ENCODE results near the gene JOSD1.
A peak's percentile ranks its signal among the peaks of the same experiment; 100 is the strongest.
"Not testable (repeated sequence)": the region's sequence is repeated elsewhere in the genome, so short reads cannot be mapped to it uniquely, and the experiment has no call there.

Gene JOSD1

DNA sequence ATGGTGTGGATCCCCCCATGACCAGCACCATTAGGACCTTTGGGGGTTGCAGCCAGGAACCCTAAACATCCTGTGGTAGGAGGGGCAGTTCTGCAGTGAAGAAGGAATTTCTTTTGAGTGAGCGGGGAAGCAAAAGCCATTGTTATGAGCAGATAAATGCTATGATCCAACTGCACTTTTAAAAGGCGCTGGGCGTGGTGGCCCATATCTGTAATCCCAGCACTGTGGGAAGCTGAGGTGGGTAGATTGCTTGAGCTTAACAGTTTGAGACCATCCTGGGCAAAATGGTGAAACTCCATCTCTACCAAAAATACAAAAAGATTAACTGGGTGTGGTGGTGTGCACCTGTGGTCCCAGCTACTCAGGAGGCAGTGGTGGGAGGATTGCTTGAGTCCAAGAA lies 24.9 kb downstream of the JOSD1 start:
- DNase-seq = no peak

- no peak for DNase-seq
Measured at GRCh38 chr22:38674888-38675287, 25.9 kb downstream of the JOSD1 start.

GRCh38 chr22:38657045-38657909 lies 43.5 kb downstream of the JOSD1 start:
- DNase-seq = peak in 1 of 2 donors; percentile 10

DNA sequence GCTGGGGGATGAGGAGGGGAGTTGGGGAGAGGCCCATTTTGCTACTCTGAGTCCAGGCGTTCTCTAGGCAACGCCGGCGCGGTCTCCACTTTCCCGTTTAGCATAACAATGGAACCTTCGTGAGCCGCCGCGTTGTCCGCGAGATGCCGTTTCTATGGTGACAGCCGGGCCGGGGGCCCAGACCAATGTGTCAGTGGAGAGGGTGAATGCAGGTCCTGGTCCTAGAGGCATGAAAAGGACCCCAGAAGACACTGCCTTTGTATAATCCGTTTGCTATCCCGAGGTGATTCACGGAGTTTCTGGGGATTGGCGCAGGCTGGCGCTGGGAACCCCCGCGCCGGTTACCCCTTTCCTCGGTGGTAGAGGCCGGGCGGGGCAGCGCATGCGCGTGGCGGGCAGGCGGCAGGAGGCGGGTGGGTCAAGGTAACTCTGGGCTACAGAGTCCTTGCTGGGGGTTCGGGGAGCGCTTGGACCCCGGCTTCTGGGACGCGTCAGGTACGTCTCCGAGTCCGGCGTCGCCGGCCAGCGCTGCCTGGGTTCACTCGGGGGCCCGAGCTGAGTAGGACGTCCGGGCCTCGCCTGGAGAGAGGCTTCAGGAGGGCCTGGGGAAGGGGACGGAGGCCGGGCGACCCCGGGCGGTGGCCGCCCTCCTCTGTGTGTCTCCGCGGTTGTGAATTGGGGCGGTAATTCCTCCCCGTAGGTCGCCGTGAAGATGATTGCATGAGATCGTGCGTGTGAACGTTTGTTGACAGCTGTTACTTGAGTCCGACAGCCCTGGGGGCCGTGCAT lies 44.3 kb downstream of the JOSD1 start, which contains the start of the genes CBY1 and FAM227A:
Gene CBY1 (plus strand): TSS at position 383 of the 789 bp plus-strand sequence. CDS start 11,417 bp downstream, outside the sequence.
Gene FAM227A (minus strand): TSS at position 137 of the 789 bp plus-strand sequence. CDS start 6,224 bp downstream, outside the sequence.
- peak; percentile 67 to 88 for DNase-seq

GRCh38 chr22:38655519-38656255 lies 45.1 kb downstream of the JOSD1 start:
- no peak for DNase-seq

DNA sequence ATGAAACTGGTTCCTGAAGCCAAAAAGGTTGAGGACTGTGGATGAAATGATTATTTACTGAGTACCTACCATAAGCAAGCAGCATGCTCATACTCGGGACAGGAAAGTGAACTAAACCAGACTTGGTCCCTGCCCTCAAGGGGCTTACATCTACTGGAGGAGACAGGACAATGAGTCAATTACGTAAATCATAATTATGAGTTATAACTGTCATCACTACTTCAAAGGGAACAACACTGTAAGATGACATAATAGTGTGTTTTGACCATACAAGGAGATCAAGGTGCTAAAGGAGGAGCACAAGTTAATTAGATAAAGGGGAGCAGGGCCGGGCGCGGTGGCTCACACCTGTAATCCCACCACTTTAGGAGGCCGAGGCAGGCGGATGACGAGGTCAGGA lies 47.0 kb downstream of the JOSD1 start:
- no peak for DNase-seq

- no peak for DNase-seq
Measured at GRCh38 chr22:38652859-38653258, 47.9 kb downstream of the JOSD1 start.

DNA sequence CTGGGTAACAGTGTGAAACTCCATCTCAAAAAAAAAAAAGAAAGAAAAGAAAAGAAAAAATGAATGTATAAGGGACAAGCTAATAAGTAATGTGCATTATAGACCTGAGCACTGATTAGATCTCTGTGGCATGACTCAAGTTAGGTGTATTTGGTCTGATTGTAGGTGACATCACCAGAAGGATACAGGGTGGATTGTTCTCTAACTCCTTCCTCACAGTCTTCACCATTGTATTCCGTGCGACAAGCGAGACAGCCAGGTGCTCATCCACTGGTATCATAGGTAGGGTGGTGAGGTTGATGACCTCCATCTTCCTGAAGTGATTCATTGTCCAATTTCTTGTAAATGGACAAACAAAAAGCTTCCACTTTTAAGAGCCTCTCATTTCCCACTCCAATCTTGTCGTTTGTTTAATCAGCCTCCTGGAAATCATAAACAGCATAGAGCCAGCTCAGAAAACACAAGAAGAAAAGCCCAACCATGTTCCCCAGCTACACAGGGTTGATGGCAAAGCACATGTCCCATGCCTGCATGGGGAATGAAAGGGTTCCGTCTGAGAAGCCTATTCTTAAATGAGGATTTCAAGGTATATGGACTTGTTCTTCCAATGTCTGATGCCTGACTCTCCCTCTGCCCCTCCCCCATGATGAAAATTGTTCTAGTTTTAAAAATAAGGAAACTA lies 50.8 kb downstream of the JOSD1 start:
- DNase-seq = no peak

DNA sequence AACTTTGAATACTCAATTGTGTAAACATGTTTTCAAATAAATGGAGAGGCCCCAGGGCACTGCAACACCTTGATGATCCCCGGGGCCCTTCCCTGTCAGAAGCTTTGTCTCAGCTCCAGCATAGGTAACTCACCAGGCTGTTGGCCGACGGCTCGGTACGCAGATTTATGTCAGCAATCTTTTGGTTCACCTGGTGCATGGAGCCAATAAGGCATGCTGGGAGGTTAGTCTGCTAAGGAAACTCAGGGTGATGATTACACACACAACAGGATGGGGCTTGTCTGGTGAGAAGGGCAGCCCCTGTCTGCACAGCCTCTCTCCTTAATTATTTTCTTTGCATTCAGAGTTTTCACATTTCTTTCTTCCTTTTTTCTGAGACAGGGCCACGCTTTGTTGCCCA lies 55.3 kb downstream of the JOSD1 start:
- DNase-seq = no peak

DNA sequence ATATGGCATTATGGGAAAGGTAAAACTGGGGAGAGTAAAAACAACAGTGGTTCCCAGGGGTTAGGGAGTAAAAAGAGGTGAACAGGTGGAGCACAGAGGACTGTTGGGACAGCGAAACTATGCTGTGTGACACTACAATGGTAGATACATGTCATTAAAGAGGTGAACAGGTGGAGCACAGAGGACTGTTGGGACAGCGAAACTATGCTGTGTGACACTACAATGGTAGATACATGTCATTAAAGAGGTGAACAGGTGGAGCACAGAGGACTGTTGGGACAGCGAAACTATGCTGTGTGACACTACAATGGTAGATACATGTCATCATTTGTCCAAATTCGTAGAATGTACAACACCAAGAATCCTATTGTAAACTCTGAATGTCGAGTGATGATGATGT lies 56.5 kb downstream of the JOSD1 start:
- DNase-seq = not testable (repeated sequence)

- DNase-seq = no peak
Measured at GRCh38 chr22:38641476-38642040, 59.2 kb downstream of the JOSD1 start.

GRCh38 chr22:38638728-38639127 lies 62.0 kb downstream of the JOSD1 start:
- no peak for DNase-seq

GRCh38 chr22:38638216-38638615 lies 62.5 kb downstream of the JOSD1 start:
- no peak for DNase-seq
